Stimulated activated CD4-positive, alpha-beta T cell treated with anti-CD3 and anti-CD28 coated beads, TNF-alpha, amount 100 ng/mL, for 1 hour (primary cell): ENCODE measurements around the gene SELENOF.
"Not testable (repeated sequence)": the region's sequence is repeated elsewhere in the genome, so short reads cannot be mapped to it uniquely, and the experiment has no call there.

Experiments used
- DNase-seq, 3 donors: peaks; one replicate each; pipeline ENCODE4 v3.0.0-alpha.2; 2020; ENCODE audit warnings: low read depth in 3 of 3, low spot score in 1 of 3

The SELENOF gene

DNA sequence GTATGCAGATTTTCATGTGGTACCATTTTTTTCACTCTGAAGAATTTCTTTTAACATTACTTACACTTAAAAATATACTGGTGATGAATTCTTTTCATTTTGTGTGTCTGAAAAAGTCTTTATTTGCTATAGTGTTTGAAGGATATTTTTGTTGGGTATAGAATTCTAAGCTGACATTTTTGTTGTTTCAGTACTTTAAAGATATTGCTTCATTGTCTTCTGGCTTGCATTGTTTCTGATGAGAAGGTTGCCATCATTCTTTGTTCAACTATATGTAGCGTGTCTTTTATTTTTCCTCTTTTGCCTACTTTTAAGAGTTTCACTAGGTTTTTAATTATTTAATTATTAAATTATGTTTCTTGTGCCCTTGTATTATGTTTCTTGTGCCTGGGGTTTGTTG is 8.5 kb upstream of the SELENOF start:
- DNase-seq: no peak

DNA sequence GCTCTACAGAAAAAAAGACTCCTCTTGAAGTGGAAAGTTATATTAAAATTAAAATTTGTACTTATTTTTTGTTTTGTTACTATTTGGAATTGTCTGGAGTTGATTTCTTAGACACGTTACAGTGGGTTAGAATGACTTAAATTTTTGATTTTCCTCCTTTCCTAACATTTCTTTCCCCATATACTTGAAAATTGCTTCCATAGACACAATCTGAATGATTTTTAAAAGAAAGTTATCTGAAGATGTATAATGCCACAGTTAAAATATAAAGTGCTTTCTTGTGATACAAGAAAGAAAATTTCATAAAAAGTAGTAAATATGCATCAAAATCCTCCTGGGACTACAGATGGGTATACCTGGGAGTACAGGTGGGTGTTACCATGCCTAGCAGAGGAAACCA is 2.8 kb upstream of the SELENOF start:
- no peak for DNase-seq

DNA sequence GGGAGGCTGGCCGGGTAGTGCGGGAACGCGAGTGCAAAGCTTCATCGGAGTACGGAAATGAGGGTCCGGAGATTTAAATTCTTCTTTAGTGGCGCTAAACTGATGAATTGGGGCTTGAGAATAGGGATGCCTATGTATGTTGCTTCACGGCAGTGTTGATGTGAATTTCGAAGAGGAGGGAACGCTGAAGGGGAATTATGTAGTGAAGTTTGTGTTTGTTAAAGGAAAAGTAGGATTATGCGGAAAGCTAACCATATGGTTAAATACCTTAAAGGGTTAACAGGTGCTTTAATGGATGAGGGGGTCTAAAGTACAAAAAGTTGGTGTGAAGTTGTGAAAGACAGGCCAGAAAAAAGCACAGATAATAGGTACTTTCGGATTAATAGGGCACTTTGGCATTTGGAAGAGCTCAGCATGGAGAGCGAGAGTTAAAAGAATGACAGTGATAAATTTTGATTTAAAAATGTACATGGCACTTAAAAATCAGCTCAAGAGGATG is 1.9 kb upstream of the SELENOF start:
- DNase-seq: no peak

DNA sequence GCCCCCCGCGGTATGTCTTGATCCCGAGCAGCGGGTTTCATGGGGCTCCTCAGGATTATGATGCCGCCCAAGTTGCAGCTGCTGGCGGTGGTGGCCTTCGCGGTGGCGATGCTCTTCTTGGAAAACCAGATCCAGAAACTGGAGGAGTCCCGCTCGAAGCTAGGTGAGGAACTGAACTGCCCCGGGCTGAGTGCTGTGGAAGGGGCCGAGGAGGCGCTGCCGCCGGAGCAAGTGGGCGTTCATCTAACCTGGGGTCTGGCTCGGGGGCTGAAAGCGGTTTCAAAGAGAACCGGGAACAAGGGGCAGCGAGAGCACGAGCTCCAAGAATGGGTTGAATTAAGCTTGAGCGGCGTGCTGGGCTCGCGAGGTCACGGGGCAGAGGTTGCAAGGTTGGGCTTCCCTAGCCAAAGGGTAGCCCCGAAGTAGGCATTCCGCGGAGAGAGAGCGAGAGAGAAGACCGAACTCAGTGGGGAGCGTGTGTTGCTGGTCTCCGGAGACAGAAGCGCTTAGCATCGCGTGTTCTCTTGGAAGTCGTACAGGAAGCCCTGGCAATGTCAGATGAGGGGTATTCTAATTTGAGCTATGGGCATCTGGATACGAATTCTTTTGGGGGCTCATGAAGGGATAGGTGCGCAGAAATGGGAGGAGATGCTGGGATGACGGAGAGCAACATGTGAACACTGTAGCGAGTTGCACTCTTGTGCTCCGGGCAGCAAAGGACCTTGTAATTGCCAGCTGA is 1.2 kb upstream of the SELENOF start:
- peak in 2 of 3 donors; percentile 5 to 9 for DNase-seq

DNA sequence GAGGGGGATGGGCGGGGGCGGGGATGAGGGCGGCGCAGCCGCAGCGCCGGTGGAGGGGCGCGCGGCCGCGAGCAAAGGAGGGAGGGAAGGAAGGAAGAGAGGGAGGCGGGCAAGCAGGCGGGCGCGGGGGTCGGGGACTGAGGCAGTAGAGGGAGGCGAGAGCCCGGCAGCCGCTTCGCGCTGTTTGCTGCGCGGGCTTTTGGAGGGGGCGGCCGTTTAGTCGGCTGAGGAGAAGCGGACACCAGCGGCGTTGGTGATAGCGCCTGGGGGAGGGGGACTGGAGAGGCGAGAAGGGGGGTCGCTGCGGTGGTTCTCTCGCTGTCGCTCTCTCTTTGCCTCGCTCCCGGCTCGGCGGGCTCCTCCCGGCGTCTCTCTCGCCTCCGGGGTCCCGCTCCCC is 673 bp upstream of the SELENOF start, which contains the start of gene HS2ST1:
Gene HS2ST1, plus strand, starts transcription at position 35 of the 397 bp plus-strand sequence.
- no peak for DNase-seq

DNA sequence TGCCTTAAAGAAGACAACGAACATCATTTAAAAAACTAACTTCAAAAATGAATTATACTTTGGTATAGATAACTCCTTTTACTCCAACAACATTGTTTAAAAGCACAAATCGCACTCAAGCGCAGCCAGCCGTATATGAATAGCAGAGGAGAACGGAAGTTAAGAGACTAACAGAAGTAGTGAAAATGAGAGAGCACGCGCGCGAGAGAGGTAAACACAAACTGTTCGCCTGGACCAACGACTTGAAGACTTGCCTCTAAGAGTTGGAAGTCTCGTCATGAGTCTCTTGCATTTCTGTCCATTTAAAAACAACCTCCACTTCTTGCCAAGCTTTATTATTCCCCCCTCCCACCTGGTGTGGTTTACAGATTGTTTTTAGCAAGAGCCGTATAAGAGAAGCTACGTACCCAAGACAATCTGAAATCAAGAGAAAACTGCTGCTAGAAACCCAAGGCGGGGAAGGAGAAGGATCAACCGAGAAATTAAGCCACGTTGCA is 479 bp downstream of the SELENOF start:
- no peak for DNase-seq

DNA sequence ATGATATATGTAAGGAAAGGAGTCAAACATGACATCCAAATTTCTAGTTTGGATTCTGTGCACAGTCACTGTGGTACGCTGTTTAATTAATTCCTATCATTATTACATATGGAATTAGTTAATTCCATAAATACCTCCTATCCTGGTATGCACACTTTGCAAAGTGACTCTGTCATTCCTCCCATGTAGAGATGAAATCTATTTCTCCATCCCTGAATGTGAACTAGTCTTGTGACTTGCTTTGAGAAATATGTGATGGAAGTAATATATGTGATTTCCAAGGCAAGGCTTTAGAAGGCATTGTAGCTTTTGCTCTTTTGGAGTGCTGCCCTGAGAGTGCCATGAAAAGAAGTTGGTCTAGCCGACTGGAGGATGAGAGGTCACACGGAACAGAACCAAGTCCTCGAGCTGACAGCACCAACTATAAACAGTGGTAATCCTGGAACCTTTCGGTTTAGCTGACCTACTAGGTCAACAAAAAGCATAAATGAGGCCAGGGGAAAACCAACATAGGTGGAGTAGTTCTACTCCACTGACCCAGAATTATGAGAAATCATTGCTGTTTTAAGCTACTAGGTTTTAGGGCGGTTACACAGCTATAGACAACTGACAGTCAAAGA is 1.5 kb downstream of the SELENOF start:
- no peak for DNase-seq

DNA sequence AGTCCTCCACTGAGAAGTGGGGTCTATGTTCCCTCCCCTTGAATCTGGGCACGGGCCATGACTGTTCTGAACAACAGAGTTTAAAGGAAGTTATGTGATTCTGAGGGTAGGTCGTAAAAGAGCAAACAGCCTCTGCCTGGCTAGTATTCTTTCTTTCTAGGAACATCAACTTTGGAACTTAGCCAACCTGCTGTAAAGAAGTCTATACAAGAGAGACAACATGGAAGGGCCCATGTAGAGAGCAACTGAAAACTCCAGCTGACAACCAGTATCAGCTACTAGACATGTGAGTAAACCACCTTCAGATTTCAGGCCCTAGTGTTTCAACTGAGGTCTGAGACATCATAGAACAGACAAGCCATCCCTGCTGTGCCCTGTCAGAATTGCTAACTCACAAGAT is 7.5 kb downstream of the SELENOF start:
- DNase-seq: no peak

DNA sequence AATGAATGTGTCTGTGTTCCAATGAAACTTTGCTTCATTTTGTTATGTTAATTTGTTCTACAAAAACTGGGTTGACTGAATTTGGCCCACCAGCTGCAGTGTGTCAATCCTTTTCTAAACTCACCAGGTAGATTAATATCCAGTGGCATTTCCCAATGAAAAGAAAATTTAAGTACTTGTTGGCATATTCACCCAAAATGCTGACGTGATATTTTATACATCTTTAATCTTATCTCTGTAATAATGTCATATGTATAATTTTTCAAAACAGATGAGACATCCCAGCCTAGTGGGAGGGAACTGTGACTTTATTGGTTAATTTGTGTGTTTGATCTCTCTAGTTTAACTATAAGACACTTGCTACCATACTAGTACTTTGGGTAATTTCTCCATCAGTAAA is 8.1 kb downstream of the SELENOF start:
- DNase-seq: no peak

DNA sequence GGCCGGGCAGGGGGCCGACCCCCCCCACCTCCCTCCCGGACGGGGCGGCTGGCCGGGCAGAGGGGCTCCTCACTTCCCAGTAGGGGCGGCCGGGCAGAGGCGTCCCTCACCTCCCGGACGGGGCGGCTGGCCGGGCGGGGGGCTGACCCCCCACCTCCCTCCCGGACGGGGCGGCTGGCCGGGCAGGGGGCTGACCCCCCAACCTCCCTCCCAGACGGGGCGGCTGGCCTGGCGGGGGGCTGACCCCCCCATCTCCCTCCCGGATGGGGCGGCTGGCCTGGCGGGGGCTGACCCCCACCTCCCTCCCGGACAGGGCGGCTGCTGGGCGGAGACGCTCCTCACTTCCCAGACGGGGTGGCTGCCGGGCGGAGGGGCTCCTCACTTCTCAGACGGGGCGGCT is 14.5 kb downstream of the SELENOF start:
- not testable (repeated sequence) for DNase-seq

DNA sequence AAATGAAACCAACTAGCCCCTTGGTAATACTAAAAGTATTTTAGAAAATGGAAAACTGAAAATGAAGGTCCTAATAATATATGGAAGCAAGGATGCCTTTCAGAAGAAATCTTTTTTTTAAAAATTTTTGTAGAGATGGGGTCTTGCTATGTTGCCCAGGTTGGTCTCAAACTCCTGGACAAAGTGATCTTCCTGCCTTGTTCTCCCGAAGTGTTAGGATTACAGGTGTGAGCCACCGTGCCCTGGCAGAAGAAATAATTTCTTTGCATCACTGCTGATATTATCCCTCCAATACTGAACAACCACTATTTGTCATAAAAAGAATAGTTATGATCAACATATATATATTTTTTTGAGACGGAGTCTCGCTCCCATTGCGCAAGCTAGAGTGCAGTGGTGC is 25.6 kb downstream of the SELENOF start:
- DNase-seq: no peak

DNA sequence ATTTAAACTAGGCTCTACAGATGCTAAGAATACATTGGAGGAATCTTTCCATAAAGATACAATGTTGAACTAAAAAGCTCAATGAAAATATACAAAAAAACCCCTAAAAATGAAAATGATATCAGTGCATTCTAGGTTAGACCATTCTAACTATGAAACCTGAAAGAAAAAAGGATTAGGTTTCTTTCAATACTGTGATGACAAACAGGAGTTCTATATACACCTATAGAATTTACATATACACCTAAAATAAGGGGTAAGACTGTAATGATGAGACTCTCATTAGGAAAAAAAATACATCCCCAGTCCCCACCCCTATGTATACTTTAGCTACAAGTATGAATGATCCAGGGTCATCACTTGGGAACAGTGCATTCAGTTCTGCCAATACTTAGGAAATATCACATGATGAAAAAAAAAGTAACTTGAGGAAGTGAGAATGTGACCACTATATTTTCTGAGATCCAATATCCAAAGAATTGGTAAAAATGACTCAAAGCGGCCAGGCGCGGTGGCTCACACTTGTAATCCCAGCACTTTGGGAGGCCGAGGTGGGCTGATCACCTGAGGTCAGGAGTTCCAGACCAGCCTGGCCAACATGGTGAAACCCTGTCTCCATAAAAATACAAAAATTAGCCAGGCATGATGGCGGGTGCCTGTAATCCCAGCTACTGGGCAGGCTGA is 26.3 kb downstream of the SELENOF start:
- no peak for DNase-seq

DNA sequence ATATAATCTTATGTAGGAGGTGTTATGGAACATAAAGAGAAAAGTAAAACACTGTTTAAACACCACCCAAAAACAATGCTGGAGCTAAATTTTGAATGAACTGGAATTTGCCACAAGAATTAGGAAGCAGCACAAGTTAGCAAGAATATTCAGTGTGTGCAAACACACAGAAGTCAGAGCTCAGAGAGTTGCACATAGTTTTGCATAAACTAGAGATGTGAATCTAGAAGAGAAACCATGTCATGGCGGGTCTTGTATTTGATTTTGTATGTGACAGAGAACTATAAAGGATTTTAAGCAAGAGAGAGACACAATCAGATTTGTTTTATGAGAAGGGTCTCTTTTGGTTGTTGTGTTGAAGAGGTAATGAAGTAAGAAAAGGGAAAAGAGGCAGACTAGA is 38.2 kb downstream of the SELENOF start:
- DNase-seq: no peak

DNA sequence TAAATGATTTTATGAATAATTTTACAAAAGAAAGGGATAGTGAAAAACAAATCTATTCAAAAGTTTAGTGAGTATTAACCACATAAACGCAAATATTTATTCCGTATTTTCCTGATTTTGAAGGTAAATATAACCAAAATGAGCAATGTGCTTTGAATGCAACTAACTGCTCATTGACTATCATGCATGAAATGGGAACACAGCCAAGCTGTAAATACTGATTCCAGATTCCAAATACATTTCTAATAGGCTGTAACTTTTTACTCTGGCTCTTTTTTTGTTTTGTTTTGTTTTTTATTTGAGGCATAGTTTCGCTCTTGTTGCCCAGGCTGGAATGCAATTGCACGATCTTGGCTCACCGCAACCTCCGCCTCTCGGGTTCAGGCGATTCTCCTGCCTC is 41.8 kb downstream of the SELENOF start:
- DNase-seq: no peak

DNA sequence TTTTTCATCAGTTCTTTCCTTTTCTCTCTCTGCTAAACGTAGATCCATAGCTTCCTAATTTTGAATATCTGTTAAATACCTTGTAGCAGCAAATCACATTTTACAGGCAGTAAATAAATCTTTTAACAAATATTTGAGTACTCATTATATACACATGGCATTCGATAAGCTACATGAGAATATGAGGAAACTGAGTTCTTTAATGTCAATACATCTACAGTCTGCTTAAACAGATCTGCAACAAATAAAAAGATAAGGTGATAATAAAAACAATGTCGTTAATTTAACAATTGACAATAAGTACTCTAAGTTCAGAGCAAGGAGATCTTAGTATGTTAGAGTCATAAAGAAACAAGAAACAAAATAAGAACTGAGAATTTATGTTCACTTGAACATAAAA is 42.9 kb downstream of the SELENOF start:
- no peak for DNase-seq

DNA sequence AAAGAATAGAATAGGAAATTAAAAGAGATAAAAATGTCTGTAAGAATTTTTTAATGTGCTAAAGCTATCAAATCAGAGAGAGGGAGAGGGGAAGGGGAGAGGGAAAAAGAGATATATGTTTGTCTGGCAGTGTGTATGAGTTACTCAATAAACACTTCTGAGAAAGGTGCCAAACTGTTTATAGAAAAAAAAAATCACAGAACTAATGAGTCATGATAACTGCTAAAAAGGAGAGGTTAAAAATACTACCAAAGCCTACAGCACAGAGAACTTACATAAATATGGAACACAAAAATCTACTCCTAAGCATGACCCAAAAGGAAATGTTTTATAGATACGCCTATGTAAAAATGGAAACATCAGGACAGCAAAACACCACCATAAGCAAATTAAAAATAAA is 45.4 kb downstream of the SELENOF start:
- no peak for DNase-seq

DNA sequence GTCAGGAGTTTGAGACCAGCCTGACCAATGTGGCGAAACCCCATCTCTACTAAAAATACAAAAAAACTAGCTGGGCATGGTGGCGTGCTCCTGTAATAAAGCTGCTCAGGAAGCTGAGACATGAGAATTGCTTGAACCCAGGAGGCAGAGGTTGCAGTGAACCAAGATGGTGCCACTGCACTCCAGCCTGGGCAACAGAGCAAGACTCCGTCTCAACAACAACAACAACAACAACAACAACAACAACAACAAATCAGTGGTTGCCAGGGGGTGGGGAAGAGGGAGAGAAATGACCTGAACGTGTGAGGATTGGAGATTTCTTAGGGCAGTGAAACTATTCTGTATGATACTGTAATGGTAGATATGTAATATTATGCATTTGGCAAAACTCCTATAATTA is 46.6 kb downstream of the SELENOF start:
- DNase-seq: not testable (repeated sequence)

DNA sequence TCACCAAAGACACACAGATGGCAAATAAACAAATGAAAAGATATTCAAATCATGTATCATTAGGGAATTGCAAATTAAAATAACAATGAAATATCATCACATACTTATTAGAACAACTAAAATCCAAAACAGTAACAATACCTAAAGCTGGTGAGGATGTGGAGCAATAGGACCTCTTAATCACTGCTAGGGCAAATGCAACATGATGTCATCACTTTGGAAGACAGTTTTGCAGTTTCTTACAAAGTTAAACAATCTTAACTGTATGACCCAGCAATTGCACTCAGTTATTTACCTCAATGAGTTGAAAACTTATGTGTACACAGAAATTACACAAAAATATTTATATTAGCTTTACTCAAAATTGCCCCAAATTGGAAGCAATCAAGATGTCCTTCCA is 47.3 kb downstream of the SELENOF start:
- DNase-seq: no peak

DNA sequence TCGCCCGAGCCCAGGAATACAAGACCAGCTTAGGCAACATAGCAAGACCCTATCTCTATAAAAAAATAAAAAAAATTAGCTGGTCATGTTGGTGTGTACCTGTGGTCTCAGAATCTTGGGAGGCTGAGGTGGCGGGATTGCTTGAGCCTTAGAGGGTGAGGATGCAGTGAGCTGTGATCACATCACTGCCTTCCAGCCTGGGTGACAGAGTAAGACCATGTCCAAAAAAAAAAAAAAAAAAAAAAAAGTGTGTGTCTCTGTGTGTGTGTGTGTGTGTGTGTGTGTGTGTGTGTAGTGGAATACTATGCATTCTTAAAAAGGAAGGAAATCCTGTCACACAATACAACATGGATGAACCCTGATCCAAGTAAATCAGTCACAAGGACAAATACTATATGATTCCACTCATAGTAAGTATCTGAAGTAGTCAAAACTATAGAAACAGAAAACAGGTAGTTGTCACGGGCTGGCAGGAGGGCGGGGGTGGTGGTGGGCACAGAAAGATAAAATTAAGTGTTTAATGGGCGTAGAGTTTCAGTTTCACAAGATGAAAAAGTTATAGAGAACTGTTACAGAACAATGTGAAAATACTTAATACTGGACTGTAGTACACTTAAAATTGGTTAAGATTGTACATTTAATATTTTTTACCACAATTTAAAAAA is 47.8 kb downstream of the SELENOF start:
- DNase-seq: no peak

DNA sequence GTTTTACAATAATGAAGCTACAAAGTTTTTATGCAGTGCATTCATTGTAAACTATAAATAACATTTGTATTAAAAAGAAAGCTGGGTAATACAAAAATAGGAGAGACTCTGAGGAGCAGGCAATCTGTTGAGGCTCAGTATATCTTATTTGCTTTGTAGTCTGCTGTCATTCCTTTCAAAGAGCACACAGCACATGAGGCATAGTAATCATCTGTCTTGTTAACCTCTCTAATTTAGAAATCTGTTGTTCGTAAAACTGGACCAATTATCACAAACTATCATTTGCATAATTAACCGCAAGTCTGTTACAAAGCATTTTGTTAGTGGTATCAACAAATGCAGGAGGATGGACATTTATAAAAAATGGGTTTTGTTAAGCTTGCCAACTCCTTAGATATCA is 51.0 kb downstream of the SELENOF start:
- DNase-seq: no peak

DNA sequence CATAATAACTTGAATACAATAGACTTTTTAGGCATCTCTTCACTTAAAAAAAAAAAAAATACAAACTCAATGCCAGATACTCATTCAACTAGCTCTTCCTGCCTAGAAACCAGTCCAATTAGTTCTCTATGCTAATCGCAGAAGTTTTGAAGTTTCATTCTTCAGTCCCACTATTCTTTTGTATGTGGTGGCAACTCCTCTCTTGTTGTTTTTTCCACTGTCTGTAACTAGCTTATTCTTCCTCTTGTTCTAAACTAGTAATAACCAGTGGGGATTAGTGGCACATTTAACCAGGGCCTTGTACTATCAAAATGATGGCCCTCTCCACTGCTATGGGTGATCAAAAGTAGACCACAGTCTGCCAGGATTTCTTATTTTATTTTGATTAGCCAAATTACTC is 52.5 kb downstream of the SELENOF start:
- DNase-seq: no peak

DNA sequence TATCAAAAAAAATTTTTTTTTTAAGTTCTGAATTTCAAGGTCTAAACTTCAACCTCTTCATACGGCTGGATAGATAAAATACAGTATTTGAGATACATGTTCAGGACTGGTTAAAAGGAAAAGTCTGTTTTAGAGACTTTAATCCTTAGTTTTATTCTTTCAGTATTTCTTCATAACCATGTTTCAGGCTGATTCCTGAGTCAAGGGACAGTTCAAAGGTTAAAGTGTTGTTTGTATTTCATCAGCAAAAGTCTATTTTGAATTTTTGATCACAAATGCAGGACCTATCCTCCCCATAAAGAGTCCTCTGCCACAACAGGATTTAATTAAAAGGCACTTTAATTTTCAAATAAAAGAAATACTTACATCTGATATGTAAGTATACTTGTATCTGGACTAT is 53.5 kb downstream of the SELENOF start:
- no peak for DNase-seq
